Measurements from ENCODE around the gene GINS2. TPM values are rescaled to one million over a fixed set of nuclear protein-coding genes. Genes with fewer than 3 reads are reported as not detected.

Gene GINS2
- total and polyA plus RNA-seq, 2 experiments from 2014 or later, result 8.9 to 26.5 TPM

GRCh38 chr16:85643631-85644030 lies 45.1 kb downstream of the GINS2 start:
- Histone ChIP-seq H3K27me3 (no peaks in the 10 kb centered on the region), H3K4me1 (ENCODE audit: low read depth) (no peaks in the 10 kb centered on the region), H3K36me3 (no peaks in the 10 kb centered on the region), H3K4me3 (no peak overlapping the region), H3K9me3 (ENCODE audit: low read depth) (no peaks in the 10 kb centered on the region), H3K27ac (no peak overlapping the region)
- no peak for DNase-seq (ENCODE audit: low read depth in 1 of 2, low spot score in 1 of 2)
- no peak for TF ChIP-seq CTCF (IDR thresholded peaks at IDR 0.05; ENCODE audit: low read depth, low read length)

GRCh38 chr16:85642762-85643358 lies 45.9 kb downstream of the GINS2 start:
- H3K27me3 ChIP-seq, result no peaks in the 10 kb centered on the region
- H3K36me3 ChIP-seq, result no peaks in the 10 kb centered on the region
- H3K27ac ChIP-seq, result no peak overlapping the region
- H3K9me3 ChIP-seq (ENCODE audit: low read depth), result no peaks in the 10 kb centered on the region
- no peak for DNase-seq (ENCODE audit: low read depth in 1 of 2, low spot score in 1 of 2)
- H3K4me1 ChIP-seq (ENCODE audit: low read depth), result no peaks in the 10 kb centered on the region
- H3K4me3 ChIP-seq, result no peak overlapping the region
- no peak for TF ChIP-seq CTCF (IDR thresholded peaks at IDR 0.05; ENCODE audit: low read depth, low read length)

- peak in 1 of 2 donors; percentile 11 for DNase-seq (ENCODE audit: low read depth in 1 of 2, low spot score in 1 of 2)
- Histone ChIP-seq H3K9me3 (ENCODE audit: low read depth) (no peaks in the 10 kb centered on the region), H3K27ac (no peak overlapping the region), H3K4me1 (ENCODE audit: low read depth) (no peaks in the 10 kb centered on the region), H3K27me3 (no peaks in the 10 kb centered on the region), H3K4me3 (no peak overlapping the region), H3K36me3 (no peaks in the 10 kb centered on the region)
- TF ChIP-seq CTCF (IDR thresholded peaks at IDR 0.05; ENCODE audit: low read depth, low read length), result no peak
These were observed 47.0 kb downstream of the GINS2 start for GRCh38 chr16:85641776-85642176.

GRCh38 chr16:85641305-85641704 lies 47.4 kb downstream of the GINS2 start:
- no peak for TF ChIP-seq CTCF (IDR thresholded peaks at IDR 0.05; ENCODE audit: low read depth, low read length)
- H3K4me1 ChIP-seq (ENCODE audit: low read depth), result no peaks in the 10 kb centered on the region
- no peak for DNase-seq (ENCODE audit: low read depth in 1 of 2, low spot score in 1 of 2)
- no peaks in the 10 kb centered on the region for H3K27me3 ChIP-seq
- H3K36me3 ChIP-seq, result no peaks in the 10 kb centered on the region
- H3K4me3 ChIP-seq, result no peak overlapping the region
- no peak overlapping the region for H3K27ac ChIP-seq
- H3K9me3 ChIP-seq (ENCODE audit: low read depth), result no peaks in the 10 kb centered on the region

GRCh38 chr16:85640585-85640984 lies 48.2 kb downstream of the GINS2 start:
- no peaks in the 10 kb centered on the region for H3K36me3 ChIP-seq
- no peak for TF ChIP-seq CTCF (IDR thresholded peaks at IDR 0.05; ENCODE audit: low read depth, low read length)
- DNase-seq (ENCODE audit: low read depth in 1 of 2, low spot score in 1 of 2), result no peak
- no peak overlapping the region for H3K4me3 ChIP-seq
- no peak overlapping the region for H3K27ac ChIP-seq
- no peaks in the 10 kb centered on the region for H3K4me1 ChIP-seq (ENCODE audit: low read depth)
- H3K9me3 ChIP-seq (ENCODE audit: low read depth), result no peaks in the 10 kb centered on the region
- no peaks in the 10 kb centered on the region for H3K27me3 ChIP-seq

GRCh38 chr16:85640254-85640558 lies 48.5 kb downstream of the GINS2 start:
- Histone ChIP-seq H3K36me3 (no peaks in the 10 kb centered on the region), H3K27me3 (no peaks in the 10 kb centered on the region), H3K9me3 (ENCODE audit: low read depth) (no peaks in the 10 kb centered on the region), H3K27ac (no peak overlapping the region), H3K4me1 (ENCODE audit: low read depth) (no peaks in the 10 kb centered on the region), H3K4me3 (no peak overlapping the region)
- no peak for DNase-seq (ENCODE audit: low read depth in 1 of 2, low spot score in 1 of 2)
- no peak for TF ChIP-seq CTCF (IDR thresholded peaks at IDR 0.05; ENCODE audit: low read depth, low read length)

All from cardiac muscle cell (in vitro differentiated cells and primary cell).